HUES64 (cell line): Measurements from ENCODE around the gene ATF5.

Source experiments
- H3K27ac ChIP-seq: 2 replicates; pipeline ENCODE4 v1.7.0; 2013; ENCODE audit warnings: low read depth, low read length, inconsistent platforms
- H3K27me3 ChIP-seq: 2 replicates; pipeline ENCODE4 v1.6.1; 2013; ENCODE audit warnings: mild to moderate bottlenecking, low read length; ENCODE audit not compliant: insufficient read depth
- H3K36me3 ChIP-seq: 2 replicates; pipeline ENCODE4 v1.6.1; 2013; ENCODE audit warnings: mild to moderate bottlenecking, low read length; ENCODE audit not compliant: insufficient read depth
- H3K4me1 ChIP-seq: 2 replicates; pipeline ENCODE4 v1.6.1; 2013; ENCODE audit warnings: mild to moderate bottlenecking, low read length, moderate library complexity; ENCODE audit not compliant: insufficient read depth
- H3K4me3 ChIP-seq: 2 replicates; pipeline ENCODE4 v1.5.1; 2013; ENCODE audit warnings: mild to moderate bottlenecking, low read length, moderate library complexity
- H3K9ac ChIP-seq: 2 replicates; pipeline ENCODE4 v1.6.1; 2013; ENCODE audit warnings: mild to moderate bottlenecking, low read depth, low read length
- H3K9me3 ChIP-seq: 2 replicates; pipeline ENCODE4 v1.6.1; 2013; ENCODE audit warnings: low read depth, low read length; ENCODE audit not compliant: insufficient read depth
- WGBS: fragments of 150-250, 120-280 bp; methylation state at CpG from one replicate; pipeline ENCODE4 v1.1.7; 2013; ENCODE audit warnings: missing lambda C conversion rate; 5-methylcytosine and 5-hydroxymethylcytosine counted together

ATF5 gene

DNA sequence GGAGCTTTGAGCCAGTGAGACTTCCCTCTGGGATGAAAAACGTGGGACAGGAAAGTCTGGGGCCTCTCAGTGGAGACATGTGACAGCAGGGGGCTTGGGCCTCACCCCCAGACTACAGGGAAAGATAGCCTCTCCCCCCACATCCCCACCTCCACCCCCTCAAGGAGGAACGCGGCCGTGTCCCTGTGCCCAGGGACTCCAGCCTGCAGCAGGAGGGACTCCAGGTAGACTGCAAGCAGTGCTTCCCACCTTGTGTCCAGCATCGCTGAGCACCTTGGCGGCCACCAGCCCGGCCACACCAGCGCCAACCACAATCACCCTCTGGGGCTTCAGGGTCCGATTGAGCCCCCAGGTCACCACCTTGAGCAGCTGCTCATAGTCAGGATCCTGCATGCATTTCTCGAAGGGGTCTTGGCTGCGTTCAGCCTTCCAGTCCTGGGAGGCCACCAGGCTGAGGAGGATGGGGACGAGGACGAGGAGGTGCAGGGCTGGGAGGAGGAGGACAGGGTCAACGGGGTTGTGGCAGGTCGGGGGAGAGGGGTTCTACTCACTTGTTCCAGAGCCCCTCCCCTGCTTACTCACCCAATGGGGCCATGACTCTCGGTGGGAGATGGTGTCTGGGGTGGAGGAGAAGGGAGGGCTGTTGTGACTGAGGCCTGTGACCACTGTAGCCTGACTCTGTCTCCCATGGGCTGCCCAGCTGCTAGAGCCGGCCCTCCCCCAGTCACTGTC, 33.3 kb upstream of the ATF5 start:
- Histone ChIP-seq H3K9ac (no peak overlapping the region), H3K4me1 (peaks cover 7% of the 10 kb centered on the region; the same call in 1 of the 2 replicates), H3K9me3 (no peaks in the 10 kb centered on the region), H3K4me3 (no peak overlapping the region), H3K27ac (no peak overlapping the region), H3K36me3 (no peaks in the 10 kb centered on the region), H3K27me3 (peaks cover 2% of the 10 kb centered on the region)
- 81% methylated on average over 17 of the region's 17 CpGs for WGBS

DNA sequence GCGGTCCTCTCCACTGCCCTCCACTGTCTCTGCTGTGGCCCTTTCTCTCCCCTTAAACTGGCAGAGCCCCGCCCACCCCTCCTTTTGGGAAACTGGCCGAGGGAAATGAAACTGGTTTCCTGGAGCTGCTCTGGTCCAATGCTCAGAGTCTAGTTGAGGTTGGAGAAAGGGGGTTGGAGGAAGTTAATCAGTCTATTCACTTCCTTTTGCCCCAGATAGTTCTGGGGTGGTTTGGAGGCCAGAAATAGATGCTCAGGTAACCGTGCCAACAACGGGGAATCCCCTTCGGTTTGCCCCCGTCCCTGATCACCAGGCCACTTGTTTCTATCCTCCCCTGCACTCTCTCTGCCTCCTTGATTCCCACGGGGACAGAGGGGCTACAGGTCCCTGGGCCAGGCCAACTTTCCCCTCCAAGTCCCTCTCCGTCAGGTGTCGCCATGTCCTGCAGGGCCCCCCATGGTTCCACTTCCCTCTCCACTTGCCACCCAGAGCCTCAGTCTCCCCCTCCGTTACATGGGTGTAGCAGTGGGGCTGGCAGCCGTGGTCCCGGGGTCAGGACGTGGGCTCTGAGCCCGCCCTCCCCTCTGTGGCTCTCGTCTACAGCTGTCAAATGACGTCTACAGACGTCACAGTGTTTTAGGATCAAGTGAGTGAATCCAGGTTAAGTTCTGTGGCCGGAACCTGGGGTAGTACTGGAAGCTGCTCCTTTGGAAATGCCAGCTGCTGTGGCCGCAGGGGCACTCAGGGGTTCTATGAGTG, 32.0 kb upstream of the ATF5 start, which contains the start of gene IL4I1:
IL4I1 (minus strand) TSS at position 25 of the 759 bp plus-strand sequence. CDS start 727 bp downstream, outside the sequence.
- H3K9me3 ChIP-seq, result no peaks in the 10 kb centered on the region

DNA sequence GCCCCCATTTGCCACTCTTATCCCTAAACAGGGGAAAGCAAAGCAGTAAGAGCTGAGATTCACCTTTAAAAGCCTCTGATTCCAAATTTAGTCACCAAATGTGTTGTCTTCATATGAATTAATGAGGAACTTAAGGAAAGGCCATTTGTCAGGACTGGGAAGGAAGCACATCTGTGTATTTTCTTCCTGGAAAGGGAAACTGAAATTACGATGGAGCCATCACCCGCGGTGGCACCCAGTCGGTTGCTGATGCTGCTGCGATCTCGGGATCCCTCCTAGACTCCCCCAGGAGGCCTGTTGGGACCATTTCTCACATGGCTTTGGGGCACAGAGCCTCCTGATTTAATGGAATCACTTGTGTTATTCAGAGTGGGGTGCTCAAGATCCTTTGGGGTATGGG, 24.9 kb upstream of the ATF5 start:
- H3K4me1 ChIP-seq, result no peaks in the 10 kb centered on the region

More for the DNA sequence above, 32.0 kb upstream of the ATF5 start, which contains the start of gene IL4I1:
- Histone ChIP-seq H3K4me1 (no peaks in the 10 kb centered on the region), H3K9ac (no peak within 1 kb of the TSS), H3K4me3 (no peak within 1 kb of the TSS), H3K27ac (no peak within 1 kb of the TSS), H3K36me3 (no peaks in the 10 kb centered on the region), H3K27me3 (no peaks in the 10 kb centered on the region; the same call in none of the 2 replicates)
- WGBS, result 57% methylated on average over 20 of the region's 20 CpGs

DNA sequence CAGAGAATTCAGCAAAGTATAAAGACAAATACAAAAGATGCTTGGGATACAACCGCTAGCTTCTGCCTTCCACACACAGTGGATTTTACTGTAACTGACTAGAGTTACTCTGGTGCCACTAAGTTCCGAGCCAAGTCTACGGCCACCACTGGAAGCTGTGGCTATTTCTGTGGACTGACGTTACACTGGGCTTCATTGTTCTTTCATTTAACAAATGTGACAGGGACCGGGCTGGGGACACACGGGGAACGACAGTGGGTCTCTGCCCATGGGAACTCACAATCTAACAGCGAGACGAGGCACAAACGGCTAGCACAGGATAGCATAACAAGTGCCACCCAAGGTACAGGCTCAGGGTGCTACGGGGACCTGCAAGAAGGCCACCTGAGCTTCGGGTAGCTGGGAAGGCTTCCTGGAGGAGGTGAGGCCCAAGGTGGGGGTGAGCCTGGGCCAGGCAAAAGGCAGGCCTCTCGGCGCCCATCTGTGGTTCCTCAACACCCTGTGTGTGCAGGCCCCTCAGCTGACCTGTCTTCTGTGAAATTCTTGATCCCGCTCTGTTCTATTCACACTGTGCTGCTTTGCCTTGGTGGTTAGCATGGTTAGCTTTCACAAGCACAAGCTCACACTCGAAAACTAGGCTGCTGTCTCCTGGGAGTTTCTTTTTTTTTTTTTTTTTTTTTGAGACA, 22.0 kb upstream of the ATF5 start:
- Histone ChIP-seq H3K36me3 (peaks cover 49% of the 10 kb centered on the region), H3K4me3 (no peak overlapping the region)

More for the DNA sequence above, 24.9 kb upstream of the ATF5 start:
- Histone ChIP-seq H3K4me3 (no peak overlapping the region), H3K27me3 (no peaks in the 10 kb centered on the region), H3K9ac (no peak overlapping the region), H3K27ac (no peak overlapping the region), H3K36me3 (peaks cover 22% of the 10 kb centered on the region), H3K9me3 (no peaks in the 10 kb centered on the region)
- 93% methylated on average over 6 of the region's 6 CpGs for WGBS

DNA sequence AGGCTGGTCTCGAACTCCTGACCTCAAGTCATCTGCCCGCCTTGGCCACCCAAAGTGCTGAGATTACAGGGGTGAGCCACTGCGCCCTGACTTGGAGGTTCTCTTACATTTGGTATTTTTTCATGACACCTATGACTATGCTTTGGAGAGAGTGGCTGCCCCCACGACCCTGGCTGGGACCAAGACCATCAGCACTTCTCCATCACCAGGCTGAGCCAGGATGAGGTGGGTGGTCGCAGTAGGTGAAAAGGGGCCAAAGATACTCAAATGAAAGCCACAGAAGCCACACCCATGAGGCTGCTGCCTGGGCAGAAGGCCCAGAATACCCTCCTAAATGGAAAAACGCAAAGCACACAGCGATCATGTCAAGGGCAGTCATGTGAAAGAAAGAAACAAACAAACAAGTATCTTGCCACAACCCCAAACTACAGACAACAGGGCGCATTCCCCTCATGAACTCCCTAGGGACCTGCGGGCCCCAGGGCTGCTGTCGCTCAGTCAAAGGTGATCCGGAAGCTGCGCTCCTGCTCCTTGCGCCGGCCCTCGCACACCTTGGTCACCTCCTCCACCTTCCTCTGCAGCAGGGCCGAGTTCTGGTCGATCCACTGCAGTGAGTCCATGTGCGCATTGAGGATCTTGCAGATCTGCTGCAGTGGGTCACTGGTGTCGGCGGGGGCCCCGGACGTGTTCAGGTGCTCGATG, 21.1 kb upstream of the ATF5 start:
- Histone ChIP-seq H3K27ac (no peak overlapping the region), H3K9ac (no peak overlapping the region), H3K9me3 (no peaks in the 10 kb centered on the region), H3K4me3 (no peak overlapping the region), H3K36me3 (peaks cover 56% of the 10 kb centered on the region), H3K4me1 (no peaks in the 10 kb centered on the region), H3K27me3 (no peaks in the 10 kb centered on the region)
- WGBS, result 95% methylated on average over 23 of the region's 23 CpGs

More for the DNA sequence above, 22.0 kb upstream of the ATF5 start:
- 89% methylated on average over 16 of the region's 16 CpGs for WGBS
- Histone ChIP-seq H3K9me3 (no peaks in the 10 kb centered on the region), H3K4me1 (no peaks in the 10 kb centered on the region), H3K27ac (peak overlapping the region; percentile 9; the same call in 1 of the 2 replicates), H3K9ac (no peak overlapping the region), H3K27me3 (no peaks in the 10 kb centered on the region)

DNA sequence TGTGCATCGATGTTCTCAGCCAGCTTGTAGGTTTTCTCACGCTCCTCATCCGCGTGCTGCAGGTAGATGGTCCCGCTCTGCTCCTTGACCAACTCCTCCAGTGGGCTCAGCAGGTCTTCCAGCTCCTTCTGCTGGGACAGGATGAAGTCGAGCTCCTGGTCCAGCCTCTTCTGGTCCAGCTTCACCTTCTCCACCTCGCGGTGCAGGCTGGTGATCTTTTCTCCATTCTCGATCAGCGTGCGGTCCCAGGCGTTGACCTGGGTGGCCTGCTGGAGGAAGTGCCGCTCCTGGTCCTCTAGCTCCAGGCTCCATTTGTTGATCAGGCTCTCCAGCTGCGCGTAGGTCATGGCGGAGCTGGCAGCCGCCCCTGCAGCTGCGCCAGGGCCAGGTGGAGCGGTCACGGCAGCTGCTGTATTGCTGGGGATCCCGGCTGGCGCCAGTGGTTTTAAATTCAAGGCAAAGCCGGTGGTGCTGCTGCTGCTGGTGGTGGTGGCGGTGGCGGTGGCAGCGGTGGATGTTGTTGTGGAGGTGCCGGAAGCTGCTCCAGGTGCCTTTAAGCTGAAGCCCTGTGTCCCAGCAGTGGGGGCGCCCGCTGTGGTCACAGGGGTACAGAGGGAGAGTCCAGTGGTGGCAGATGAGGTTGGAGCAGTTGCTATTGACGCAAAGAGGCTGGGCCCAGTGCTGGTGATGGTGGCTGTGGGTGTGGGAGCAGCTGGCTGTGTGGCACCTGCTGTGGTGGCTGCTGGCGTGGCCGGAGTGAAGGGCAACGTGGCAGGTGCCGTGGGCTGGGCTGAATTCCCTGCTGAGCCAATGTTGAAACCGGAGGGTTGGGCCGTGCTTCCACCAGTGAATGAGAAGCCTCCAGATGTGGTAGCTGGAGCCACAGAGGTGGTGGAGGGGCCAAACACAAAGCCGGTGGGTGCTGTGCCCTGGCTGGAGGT, 20.3 kb upstream of the ATF5 start:
- no peak overlapping the region for H3K4me3 ChIP-seq
- no peaks in the 10 kb centered on the region for H3K9me3 ChIP-seq
- H3K9ac ChIP-seq, result no peak overlapping the region
- peaks cover 62% of the 10 kb centered on the region for H3K36me3 ChIP-seq
- H3K27me3 ChIP-seq, result no peaks in the 10 kb centered on the region
- H3K27ac ChIP-seq, result no peak overlapping the region
- 96% methylated on average over 37 of the region's 37 CpGs for WGBS
- H3K4me1 ChIP-seq, result no peaks in the 10 kb centered on the region

DNA sequence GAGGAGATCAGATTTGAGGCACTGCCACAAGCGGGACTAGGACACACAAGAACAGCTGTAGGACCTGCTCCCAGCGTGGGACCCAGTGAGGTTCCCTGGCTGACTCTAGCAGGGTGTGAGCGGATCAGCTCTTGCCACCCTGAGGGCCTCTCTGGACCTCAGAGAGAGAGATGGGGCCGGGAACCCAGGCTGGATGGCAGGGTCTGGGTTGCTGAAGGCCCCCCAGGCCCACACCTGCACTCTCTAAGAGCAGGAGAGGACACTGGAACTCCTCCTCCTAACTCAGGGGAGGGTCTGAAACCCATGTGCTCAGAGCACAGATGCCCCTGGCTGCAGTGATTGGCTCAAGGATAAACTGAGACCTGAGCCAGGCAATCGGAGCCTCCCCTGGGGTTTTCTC, 18.8 kb upstream of the ATF5 start:
- Histone ChIP-seq H3K4me1 (no peaks in the 10 kb centered on the region), H3K36me3 (peaks cover 74% of the 10 kb centered on the region), H3K27ac (no peak overlapping the region), H3K4me3 (no peak overlapping the region), H3K27me3 (no peaks in the 10 kb centered on the region), H3K9ac (no peak overlapping the region), H3K9me3 (no peaks in the 10 kb centered on the region)
- WGBS, result 93% methylated on average over 5 of the region's 5 CpGs

DNA sequence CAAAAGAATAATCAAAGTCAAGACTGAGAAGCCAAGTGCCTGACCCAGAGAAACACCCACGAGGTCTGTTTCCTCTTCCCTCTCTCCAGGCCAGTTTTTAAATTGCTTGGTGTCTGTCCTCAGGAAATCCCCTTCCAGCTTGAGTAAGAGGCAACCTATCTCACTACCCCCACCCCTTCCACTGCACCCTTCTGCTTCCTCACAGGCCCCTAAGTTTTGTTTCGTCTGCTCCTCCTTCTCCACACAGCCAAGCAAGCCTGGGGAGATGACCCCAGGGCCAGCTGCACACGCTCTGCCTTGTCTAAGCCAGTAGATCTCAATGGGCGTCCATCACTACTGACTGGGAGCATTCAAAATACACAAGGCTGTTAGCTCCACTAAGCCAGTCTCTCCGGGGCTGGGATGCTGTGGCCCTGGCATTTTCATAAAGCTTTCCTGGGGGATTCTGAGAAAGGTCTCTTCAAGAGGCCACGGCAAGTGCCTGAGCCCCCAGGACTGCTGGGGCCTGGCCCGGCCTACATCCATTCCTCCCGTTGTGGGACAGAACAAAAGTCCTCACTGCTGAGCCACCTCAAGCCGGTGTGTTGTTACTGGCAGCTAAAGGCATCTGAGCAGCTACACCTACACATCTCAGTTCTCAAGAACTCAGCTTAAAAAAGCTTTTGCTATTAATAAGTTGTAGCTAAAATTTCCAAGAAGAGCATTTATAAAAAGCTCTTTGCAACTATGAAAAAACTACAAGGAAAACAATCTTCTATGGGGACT, 17.4 kb upstream of the ATF5 start:
- Histone ChIP-seq H3K27ac (no peak overlapping the region), H3K4me1 (no peaks in the 10 kb centered on the region), H3K9ac (no peak overlapping the region), H3K36me3 (peaks cover 82% of the 10 kb centered on the region), H3K9me3 (no peaks in the 10 kb centered on the region), H3K4me3 (no peak overlapping the region), H3K27me3 (no peaks in the 10 kb centered on the region)
- 84% methylated on average over 9 of the region's 9 CpGs for WGBS

DNA sequence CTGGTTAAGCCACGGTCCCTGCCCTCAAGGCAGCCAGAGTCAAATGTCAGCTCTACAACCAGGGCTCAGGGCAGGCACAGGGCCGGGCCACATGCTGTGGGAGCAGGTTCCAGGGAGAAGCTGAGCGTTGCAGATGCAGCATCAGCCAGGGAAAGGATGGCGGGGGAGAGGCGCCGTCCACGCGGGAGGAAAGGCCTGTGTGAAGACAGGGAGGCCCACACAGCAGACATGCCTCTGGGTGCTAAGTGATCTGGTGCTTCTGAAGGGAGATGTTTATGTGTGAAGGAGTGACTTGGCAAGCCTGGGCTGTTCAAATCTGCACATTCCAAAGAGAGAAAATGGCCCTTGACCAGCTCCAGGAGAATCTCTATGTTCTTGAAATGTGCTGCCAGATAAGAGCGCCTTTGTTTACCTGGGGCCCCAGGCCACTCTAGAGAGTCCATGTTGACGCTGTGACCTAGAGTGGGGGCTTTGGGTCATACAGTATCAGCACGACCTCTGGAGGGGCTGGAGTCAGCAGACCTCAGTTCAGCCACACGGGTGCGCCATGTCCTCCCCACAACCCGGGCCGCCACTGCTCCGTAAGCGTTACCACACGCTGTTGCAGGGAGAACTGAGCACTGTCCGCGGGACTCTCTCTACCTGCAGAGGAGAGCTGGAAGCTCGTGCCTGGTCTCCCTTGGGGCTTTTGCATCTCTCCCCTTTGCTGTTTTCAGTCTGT, 15.9 kb upstream of the ATF5 start:
- H3K9me3 ChIP-seq, result no peaks in the 10 kb centered on the region
- no peaks in the 10 kb centered on the region for H3K27me3 ChIP-seq
- WGBS, result 91% methylated on average over 21 of the region's 21 CpGs
- no peak overlapping the region for H3K4me3 ChIP-seq
- 0 out of 2 replicates have a peak, but pooled peaks cover 3% of the 10 kb centered on the region for H3K4me1 ChIP-seq
- no peak overlapping the region for H3K9ac ChIP-seq
- H3K27ac ChIP-seq, result no peak overlapping the region
- H3K36me3 ChIP-seq, result peaks cover 78% of the 10 kb centered on the region
